Measurements from ENCODE around the gene CBR1.

Gene CBR1

DNA sequence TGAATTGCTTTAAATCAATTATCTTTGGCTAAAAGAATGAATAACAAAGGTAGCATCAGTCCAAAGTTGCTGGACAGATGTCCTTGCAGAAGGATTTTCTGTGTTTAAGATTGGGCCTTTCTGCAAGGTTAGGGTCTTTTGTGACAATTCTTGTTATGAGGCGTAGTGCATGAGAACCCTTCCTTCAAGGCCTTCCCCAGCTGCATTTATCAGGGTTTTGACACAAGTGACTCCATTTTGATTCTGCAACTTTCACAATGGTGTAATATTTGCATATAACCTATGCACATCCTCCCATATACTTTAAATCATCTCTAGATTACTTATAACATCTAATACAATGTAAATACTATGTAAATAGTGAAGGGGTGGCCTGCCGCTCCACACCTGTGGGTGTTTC is 8.4 kb upstream of the CBR1 start:
- no peak for DNase-seq (ENCODE audit: low read depth)
- H3K4me3 ChIP-seq (ENCODE audit: low read depth, low read length), result no peak overlapping the region
- TF ChIP-seq, protein P1, sequence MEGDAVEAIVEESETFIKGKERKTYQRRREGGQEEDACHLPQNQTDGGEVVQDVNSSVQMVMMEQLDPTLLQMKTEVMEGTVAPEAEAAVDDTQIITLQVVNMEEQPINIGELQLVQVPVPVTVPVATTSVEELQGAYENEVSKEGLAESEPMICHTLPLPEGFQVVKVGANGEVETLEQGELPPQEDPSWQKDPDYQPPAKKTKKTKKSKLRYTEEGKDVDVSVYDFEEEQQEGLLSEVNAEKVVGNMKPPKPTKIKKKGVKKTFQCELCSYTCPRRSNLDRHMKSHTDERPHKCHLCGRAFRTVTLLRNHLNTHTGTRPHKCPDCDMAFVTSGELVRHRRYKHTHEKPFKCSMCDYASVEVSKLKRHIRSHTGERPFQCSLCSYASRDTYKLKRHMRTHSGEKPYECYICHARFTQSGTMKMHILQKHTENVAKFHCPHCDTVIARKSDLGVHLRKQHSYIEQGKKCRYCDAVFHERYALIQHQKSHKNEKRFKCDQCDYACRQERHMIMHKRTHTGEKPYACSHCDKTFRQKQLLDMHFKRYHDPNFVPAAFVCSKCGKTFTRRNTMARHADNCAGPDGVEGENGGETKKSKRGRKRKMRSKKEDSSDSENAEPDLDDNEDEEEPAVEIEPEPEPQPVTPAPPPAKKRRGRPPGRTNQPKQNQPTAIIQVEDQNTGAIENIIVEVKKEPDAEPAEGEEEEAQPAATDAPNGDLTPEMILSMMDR (IDR thresholded peaks at IDR 0.05; ENCODE audit: low read depth, low read length, missing control alignments), result no peak

DNA sequence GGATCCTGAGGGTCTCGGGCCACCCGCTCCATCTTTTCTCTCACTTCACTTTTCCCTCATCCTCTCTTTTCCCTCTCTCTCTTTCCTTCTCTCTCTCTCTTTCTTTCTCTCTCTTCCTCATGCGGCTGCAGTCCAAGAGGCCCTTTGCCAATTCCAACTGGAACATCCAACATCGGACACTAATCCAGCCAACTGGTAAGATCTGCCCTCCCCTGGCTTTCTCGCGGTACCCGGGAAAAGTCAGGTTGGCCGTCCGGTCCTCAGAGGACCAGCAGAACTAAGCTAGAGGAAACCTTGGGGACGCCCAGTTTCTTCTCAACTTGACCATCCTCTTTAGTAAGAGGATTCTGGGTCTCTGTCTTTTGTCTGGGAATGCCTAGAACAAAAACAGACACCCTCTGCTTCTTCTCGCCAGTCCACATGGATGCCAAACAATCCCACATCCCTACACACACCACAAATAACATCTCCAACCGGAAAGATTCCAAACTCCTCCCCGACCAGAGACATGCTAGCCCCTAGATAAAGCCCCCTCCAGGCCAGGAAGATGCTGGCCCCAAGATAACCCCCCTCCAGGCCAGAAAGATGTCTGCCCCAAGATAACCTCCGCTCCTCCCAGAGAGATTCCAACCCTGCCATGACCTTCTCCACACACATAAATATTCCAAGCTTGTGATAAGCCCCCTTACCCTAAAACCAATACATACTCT is 6.3 kb upstream of the CBR1 start:
- TF ChIP-seq, protein P1 (IDR thresholded peaks at IDR 0.05; ENCODE audit: low read depth, low read length, missing control alignments), result no peak
- no peak for DNase-seq (ENCODE audit: low read depth)
- H3K4me3 ChIP-seq (ENCODE audit: low read depth, low read length), result no peak overlapping the region

DNA sequence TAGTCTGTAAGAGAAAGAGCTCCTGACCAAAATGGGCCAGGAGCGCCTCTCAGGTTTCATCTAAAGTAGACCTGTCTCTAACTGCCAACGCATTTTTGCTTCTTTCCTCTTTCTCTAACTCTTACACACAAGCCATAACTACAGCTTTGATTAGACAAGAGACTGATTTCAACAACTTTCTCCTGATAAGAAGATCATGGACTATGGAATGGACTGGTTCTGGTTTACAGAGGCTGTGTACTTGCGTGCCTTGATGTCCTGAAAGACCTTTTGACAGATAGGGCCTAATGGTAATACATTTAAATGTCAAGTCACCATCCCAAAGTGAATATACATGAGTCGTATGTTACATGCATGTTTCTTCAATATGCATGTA is 5.8 kb upstream of the CBR1 start:
- TF ChIP-seq, protein P1 (IDR thresholded peaks at IDR 0.05; ENCODE audit: low read depth, low read length, missing control alignments), result no peak
- DNase-seq (ENCODE audit: low read depth), result no peak
- no peak overlapping the region for H3K4me3 ChIP-seq (ENCODE audit: low read depth, low read length)

DNA sequence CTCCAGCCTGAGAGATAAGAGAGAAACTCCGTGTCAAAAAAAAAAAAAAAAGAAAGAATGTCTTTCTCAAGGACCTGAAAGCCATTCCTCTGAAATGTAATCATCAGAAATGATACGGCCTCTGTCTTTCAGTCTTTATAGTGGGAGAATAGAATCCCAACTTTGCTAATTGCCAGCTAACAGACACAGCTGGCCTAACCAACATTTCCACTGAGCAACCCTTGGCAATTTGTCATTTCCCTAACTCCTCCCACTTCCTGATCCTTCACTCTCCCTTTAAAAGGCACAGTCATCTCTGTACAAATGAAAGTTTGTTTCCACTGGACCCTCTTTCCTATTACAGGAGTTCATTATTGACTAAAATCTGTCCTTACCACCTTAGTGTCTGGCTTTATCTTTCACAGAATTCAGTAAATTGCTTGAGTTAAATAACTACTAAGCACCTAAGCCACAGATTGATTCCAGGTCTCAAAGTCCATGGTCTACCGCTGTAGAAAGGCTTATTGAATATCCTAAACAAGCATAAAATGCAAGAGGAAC is 4.3 kb upstream of the CBR1 start:
- no peak for DNase-seq (ENCODE audit: low read depth)
- no peak overlapping the region for H3K4me3 ChIP-seq (ENCODE audit: low read depth, low read length)
- TF ChIP-seq, protein P1 (IDR thresholded peaks at IDR 0.05; ENCODE audit: low read depth, low read length, missing control alignments), result no peak

DNA sequence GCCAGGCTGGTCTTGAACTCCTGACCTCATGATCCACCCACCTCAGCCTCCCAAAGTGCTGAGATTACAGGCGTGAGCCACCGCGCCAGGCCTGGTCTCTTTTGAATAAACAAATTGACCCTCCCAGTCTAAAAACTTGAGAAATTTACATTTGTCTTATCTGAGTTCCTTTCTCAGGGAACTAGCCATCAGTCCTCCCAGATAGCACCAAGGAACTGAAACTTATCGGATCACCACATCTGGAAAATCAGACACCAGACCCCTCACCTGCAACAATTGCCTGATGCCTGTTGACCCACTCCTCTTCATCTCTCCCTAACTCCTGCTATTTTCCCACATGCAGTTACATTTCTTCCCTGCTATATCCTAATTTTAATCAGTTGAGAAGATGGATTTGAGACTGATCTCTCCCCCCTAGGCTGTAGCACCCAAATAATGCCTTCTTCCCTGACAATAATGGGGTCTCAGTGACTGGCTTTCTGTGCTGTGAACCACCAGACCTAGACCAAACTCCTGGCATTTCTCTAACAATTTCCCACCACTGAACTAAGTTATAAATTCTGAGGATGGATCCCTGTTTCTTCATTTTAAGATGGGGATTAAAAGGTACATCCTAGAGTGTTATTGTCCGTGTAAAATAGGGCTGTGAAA is 951 bp upstream of the CBR1 start:
- no peak for DNase-seq (ENCODE audit: low read depth)
- TF ChIP-seq, protein P1 (IDR thresholded peaks at IDR 0.05; ENCODE audit: low read depth, low read length, missing control alignments), result no peak
- H3K4me3 ChIP-seq (ENCODE audit: low read depth, low read length), result no peak overlapping the region

DNA sequence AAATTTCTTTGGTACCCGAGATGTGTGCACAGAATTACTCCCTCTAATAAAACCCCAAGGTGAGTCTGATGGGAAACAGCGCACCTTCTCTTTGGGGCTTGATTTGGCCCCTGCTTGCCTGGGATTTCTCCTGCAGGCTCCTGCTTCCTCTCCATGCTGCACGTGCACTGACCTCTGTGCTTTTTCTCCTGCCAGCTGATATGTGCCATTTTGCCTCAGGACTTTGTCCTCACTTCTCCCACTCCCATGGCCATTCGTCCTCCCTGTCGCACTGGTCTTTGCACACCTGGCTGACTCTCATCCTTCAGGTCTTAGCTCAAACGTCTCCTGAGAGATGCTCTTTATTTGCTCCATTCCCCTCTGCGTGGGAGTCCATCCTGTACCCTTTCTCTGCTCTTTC is 1.2 kb downstream of the CBR1 start:
- TF ChIP-seq, protein P1 (IDR thresholded peaks at IDR 0.05; ENCODE audit: low read depth, low read length, missing control alignments), result no peak
- peak overlapping the region; percentile 10; the same call in 1 of the 2 replicates for H3K4me3 ChIP-seq (ENCODE audit: low read depth, low read length)

More for the DNA sequence above, 1.2 kb downstream of the CBR1 start:
- DNase-seq (ENCODE audit: low read depth), result no peak

All from GM12864 (cell line).